ENCODE measurements around the gene KIRREL1. TPM values are rescaled to one million over a fixed set of nuclear protein-coding genes. Genes with fewer than 3 reads are reported as not detected.

The KIRREL1 gene
- total RNA-seq, 1 donor from 2014 or later, result 23.5 TPM

DNA sequence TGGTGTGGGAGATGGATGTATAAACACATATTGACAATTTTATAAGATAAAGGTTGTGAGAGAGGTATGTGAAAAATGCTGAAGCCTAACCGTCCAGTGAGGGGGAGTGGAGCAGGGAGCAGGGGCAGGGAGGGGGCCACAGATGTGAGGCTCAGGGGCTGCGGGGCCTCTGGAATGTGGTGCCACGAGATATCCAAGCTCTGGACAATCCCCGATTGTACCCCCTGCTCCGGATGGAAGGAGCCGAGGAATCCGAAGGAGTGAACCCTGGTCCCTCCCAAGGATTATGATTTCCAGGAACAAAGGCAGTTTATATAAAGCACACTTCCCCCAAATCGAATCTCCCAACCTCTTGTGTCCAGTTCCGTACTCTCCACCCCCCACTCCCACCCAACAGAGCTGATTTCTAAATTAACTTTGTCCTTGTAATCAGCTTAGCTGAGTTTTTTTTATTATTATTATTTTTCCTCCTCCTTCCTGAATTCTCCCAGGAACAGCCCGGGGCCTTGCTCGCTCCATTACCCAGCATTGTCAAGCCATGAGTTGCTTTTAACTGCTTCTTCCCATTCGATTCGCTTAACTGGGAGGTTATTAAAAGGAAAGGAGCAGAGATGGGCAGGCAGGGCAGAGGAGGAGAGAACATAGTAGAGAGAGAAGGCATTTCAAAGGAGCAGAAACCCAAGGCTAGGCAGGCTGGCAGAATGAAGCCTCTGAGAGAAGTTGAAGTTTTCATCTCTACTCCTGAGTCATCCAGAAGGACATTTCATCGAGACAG lies 9.4 kb downstream of the KIRREL1 start:
- Histone ChIP-seq H3K4me1 (ENCODE audit: control insufficient read depth in 3 of 3, insufficient read depth in 3 of 3, low read length in 3 of 3) (peaks cover 27 to 47% (median 42%) of the 10 kb centered on the region in 3 donors), H3K36me3 (ENCODE audit: control insufficient read depth in 3 of 3, insufficient read depth in 3 of 3, low read length in 3 of 3) (no peaks in the 10 kb centered on the region), H3K27me3 (ENCODE audit: control insufficient read depth in 3 of 3, insufficient read depth in 3 of 3, low read length in 3 of 3) (peaks cover 0 to 8% (median 5%) of the 10 kb centered on the region in 3 donors), H3K27ac (ENCODE audit: low read depth, low read length) (peak overlapping the region; percentile 48), H3K9me3 (ENCODE audit: control insufficient read depth in 3 of 3, low read length in 3 of 3) (no peaks in the 10 kb centered on the region), H3K4me3 (ENCODE audit: low read length in 3 of 3) (no peak overlapping the region), H3K9ac (ENCODE audit: low read depth in 1 of 3, low read length in 3 of 3) (no peak overlapping the region)

GRCh38 chr1:158003406-158003800 lies 10.0 kb downstream of the KIRREL1 start:
- Histone ChIP-seq H3K27ac (ENCODE audit: low read depth, low read length) (peak overlapping the region; percentile 48), H3K9me3 (ENCODE audit: control insufficient read depth in 3 of 3, low read length in 3 of 3) (no peaks in the 10 kb centered on the region), H3K27me3 (ENCODE audit: control insufficient read depth in 3 of 3, insufficient read depth in 3 of 3, low read length in 3 of 3) (peaks cover 0 to 8% (median 5%) of the 10 kb centered on the region in 3 donors), H3K4me3 (ENCODE audit: low read length in 3 of 3) (no peak overlapping the region), H3K36me3 (ENCODE audit: control insufficient read depth in 3 of 3, insufficient read depth in 3 of 3, low read length in 3 of 3) (no peaks in the 10 kb centered on the region), H3K4me1 (ENCODE audit: control insufficient read depth in 3 of 3, insufficient read depth in 3 of 3, low read length in 3 of 3) (peaks cover 32 to 50% (median 46%) of the 10 kb centered on the region in 3 donors), H3K9ac (ENCODE audit: low read depth in 1 of 3, low read length in 3 of 3) (no peak overlapping the region)

DNA sequence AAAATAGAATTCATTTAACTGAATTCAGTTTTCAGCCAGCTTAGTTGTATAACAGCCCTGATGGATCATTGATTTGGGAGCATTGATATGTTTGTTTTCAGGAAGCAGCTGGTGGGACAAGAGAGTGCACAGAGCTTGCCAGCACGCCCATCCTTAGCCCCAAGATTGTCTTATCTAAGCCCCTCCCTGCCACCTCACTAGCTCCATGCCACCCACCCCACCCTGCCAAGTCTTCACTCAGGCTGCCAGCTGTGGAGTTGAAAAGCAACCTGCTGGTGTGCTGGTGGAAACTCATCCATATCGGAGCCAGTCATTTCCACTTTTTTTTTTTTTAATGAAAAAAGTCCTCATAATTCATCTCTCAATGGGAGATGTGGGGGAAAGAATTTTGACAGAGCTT lies 11.8 kb downstream of the KIRREL1 start:
- Histone ChIP-seq H3K4me1 (ENCODE audit: control insufficient read depth in 3 of 3, insufficient read depth in 3 of 3, low read length in 3 of 3) (peaks cover 46 to 60% (median 60%) of the 10 kb centered on the region in 3 donors), H3K27ac (ENCODE audit: low read depth, low read length) (no peak overlapping the region), H3K27me3 (ENCODE audit: control insufficient read depth in 3 of 3, insufficient read depth in 3 of 3, low read length in 3 of 3) (peaks cover 0 to 8% (median 5%) of the 10 kb centered on the region in 3 donors), H3K9me3 (ENCODE audit: control insufficient read depth in 3 of 3, low read length in 3 of 3) (no peaks in the 10 kb centered on the region), H3K4me3 (ENCODE audit: low read length in 3 of 3) (no peak overlapping the region), H3K9ac (ENCODE audit: low read depth in 1 of 3, low read length in 3 of 3) (no peak overlapping the region), H3K36me3 (ENCODE audit: control insufficient read depth in 3 of 3, insufficient read depth in 3 of 3, low read length in 3 of 3) (no peaks in the 10 kb centered on the region)

- H3K9ac ChIP-seq (ENCODE audit: low read depth in 1 of 3, low read length in 3 of 3), result peak overlapping the region in 1 of 3 donors; percentile 3
- peaks cover 48 to 66% (median 64%) of the 10 kb centered on the region in 3 donors for H3K4me1 ChIP-seq (ENCODE audit: control insufficient read depth in 3 of 3, insufficient read depth in 3 of 3, low read length in 3 of 3)
Observed at GRCh38 chr1:158007180-158007579, 13.7 kb downstream of the KIRREL1 start.

DNA sequence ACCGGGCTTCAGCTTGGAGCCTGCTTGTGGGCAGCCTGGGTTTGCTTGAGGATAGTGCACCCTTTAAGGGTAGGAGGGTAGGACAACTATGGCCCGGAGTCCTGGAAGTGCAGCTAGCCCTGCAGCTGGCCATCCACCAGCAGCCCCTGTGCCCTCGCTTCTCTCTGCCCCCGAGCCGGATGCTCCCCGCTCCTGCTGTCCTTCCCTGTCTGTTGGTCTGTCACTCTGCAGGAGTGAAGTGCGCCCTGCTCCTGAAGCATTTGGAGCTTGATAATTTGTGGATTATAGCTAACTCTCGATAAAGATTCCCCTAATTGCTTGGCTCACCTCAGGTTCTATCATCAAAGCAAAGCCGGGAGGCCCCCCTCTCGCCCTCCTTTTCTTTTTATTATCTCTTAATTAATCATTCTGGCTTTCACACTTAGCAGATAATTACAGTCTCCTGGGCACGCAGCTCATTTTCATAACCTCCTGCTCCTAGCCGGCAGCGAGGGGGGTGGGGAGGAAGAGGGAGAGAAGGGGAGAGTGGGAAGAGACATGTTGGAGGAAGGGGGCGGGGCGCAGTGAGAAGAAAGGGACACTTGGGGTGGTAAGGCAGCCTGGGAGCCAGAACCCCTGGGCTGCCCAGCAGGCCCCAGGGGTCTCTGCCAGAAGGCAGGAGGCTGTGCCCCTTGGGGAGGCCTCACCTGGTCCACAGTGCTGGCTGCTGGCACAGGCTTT lies 14.4 kb downstream of the KIRREL1 start:
- Histone ChIP-seq H3K9me3 (ENCODE audit: control insufficient read depth in 3 of 3, low read length in 3 of 3) (no peaks in the 10 kb centered on the region), H3K4me1 (ENCODE audit: control insufficient read depth in 3 of 3, insufficient read depth in 3 of 3, low read length in 3 of 3) (peaks cover 48 to 63% (median 61%) of the 10 kb centered on the region in 3 donors), H3K27me3 (ENCODE audit: control insufficient read depth in 3 of 3, insufficient read depth in 3 of 3, low read length in 3 of 3) (peaks cover 0 to 8% (median 5%) of the 10 kb centered on the region in 3 donors), H3K36me3 (ENCODE audit: control insufficient read depth in 3 of 3, insufficient read depth in 3 of 3, low read length in 3 of 3) (no peaks in the 10 kb centered on the region), H3K27ac (ENCODE audit: low read depth, low read length) (peak overlapping the region; percentile 88), H3K4me3 (ENCODE audit: low read length in 3 of 3) (peak overlapping the region in 1 of 3 donors; percentile 22), H3K9ac (ENCODE audit: low read depth in 1 of 3, low read length in 3 of 3) (peak overlapping the region in 2 of 3 donors; percentile 23 to 40)

More at GRCh38 chr1:158007180-158007579, 13.7 kb downstream of the KIRREL1 start:
- Histone ChIP-seq H3K36me3 (ENCODE audit: control insufficient read depth in 3 of 3, insufficient read depth in 3 of 3, low read length in 3 of 3) (no peaks in the 10 kb centered on the region), H3K27me3 (ENCODE audit: control insufficient read depth in 3 of 3, insufficient read depth in 3 of 3, low read length in 3 of 3) (peaks cover 0 to 8% (median 5%) of the 10 kb centered on the region in 3 donors), H3K9me3 (ENCODE audit: control insufficient read depth in 3 of 3, low read length in 3 of 3) (no peaks in the 10 kb centered on the region), H3K4me3 (ENCODE audit: low read length in 3 of 3) (no peak overlapping the region), H3K27ac (ENCODE audit: low read depth, low read length) (peak overlapping the region; percentile 88)

- H3K9ac ChIP-seq (ENCODE audit: low read depth in 1 of 3, low read length in 3 of 3), result peak overlapping the region in 2 of 3 donors; percentile 23 to 40
- H3K27me3 ChIP-seq (ENCODE audit: control insufficient read depth in 3 of 3, insufficient read depth in 3 of 3, low read length in 3 of 3), result peaks cover 0 to 9% (median 5%) of the 10 kb centered on the region in 3 donors
- peak overlapping the region in 1 of 3 donors; percentile 22 for H3K4me3 ChIP-seq (ENCODE audit: low read length in 3 of 3)
- H3K9me3 ChIP-seq (ENCODE audit: control insufficient read depth in 3 of 3, low read length in 3 of 3), result no peaks in the 10 kb centered on the region
- H3K4me1 ChIP-seq (ENCODE audit: control insufficient read depth in 3 of 3, insufficient read depth in 3 of 3, low read length in 3 of 3), result peaks cover 54 to 65% (median 59%) of the 10 kb centered on the region in 3 donors
- peak overlapping the region; percentile 88 for H3K27ac ChIP-seq (ENCODE audit: low read depth, low read length)
- H3K36me3 ChIP-seq (ENCODE audit: control insufficient read depth in 3 of 3, insufficient read depth in 3 of 3, low read length in 3 of 3), result no peaks in the 10 kb centered on the region
Observed at GRCh38 chr1:158008630-158009029, 15.2 kb downstream of the KIRREL1 start.

GRCh38 chr1:158011714-158012113 lies 18.3 kb downstream of the KIRREL1 start:
- Histone ChIP-seq H3K4me1 (ENCODE audit: control insufficient read depth in 3 of 3, insufficient read depth in 3 of 3, low read length in 3 of 3) (peaks cover 54 to 61% (median 61%) of the 10 kb centered on the region in 3 donors), H3K4me3 (ENCODE audit: low read length in 3 of 3) (no peak overlapping the region)

DNA sequence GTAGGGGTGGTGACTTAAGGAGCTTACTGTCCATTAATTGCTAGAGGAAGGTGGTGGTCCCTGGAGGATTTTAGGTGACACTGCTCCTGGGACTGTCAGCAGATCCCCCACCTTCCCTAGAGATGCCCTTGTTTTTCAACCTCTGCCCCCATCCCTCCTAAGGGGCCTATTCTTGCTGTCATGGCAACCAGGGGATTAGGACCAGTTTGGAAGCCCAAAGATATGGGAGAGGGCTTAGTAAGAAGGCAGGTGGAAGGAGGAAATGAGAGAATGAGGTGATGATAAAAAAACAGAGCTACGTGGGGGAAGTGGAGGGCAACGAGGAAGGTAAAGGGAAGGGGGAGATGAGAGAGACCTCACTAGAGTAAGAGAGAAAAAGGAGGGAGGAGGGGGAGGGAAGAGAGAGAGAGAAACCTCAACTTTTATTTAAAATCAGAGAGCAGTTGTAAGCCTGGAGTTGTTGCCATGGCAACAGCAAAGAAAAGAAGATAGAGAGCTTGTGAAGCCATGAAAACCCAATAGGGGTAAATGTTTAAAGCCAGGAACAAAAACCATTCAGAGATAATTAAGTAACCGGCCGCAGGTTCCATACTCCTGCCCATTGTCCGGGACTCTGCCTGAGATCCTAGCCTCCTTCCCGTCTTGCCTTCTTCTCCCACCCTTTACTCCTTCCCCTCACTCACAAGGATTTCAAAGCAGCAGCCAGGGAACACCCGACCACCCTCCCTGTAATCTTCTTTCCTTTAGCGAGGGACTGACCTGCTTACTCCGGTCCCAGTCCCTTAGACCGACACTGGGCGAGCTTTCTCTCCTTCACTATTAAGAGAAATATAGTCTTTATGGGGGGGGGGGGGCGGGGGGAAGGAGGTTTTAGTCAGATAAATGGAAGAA lies 20.6 kb downstream of the KIRREL1 start:
- no peak overlapping the region for H3K4me3 ChIP-seq (ENCODE audit: low read length in 3 of 3)
- H3K27me3 ChIP-seq (ENCODE audit: control insufficient read depth in 3 of 3, insufficient read depth in 3 of 3, low read length in 3 of 3), result peaks cover 0 to 10% (median 3%) of the 10 kb centered on the region in 3 donors
- no peak overlapping the region for H3K9ac ChIP-seq (ENCODE audit: low read depth in 1 of 3, low read length in 3 of 3)
- no peaks in the 10 kb centered on the region for H3K36me3 ChIP-seq (ENCODE audit: control insufficient read depth in 3 of 3, insufficient read depth in 3 of 3, low read length in 3 of 3)
- peaks cover 50 to 55% (median 52%) of the 10 kb centered on the region in 3 donors for H3K4me1 ChIP-seq (ENCODE audit: control insufficient read depth in 3 of 3, insufficient read depth in 3 of 3, low read length in 3 of 3)
- peak overlapping the region; percentile 51 for H3K27ac ChIP-seq (ENCODE audit: low read depth, low read length)
- H3K9me3 ChIP-seq (ENCODE audit: control insufficient read depth in 3 of 3, low read length in 3 of 3), result no peaks in the 10 kb centered on the region

More at GRCh38 chr1:158011714-158012113, 18.3 kb downstream of the KIRREL1 start:
- Histone ChIP-seq H3K9ac (ENCODE audit: low read depth in 1 of 3, low read length in 3 of 3) (peak overlapping the region in 1 of 3 donors; percentile 66), H3K9me3 (ENCODE audit: control insufficient read depth in 3 of 3, low read length in 3 of 3) (no peaks in the 10 kb centered on the region), H3K27me3 (ENCODE audit: control insufficient read depth in 3 of 3, insufficient read depth in 3 of 3, low read length in 3 of 3) (peaks cover 0 to 8% (median 1%) of the 10 kb centered on the region in 3 donors), H3K27ac (ENCODE audit: low read depth, low read length) (peak overlapping the region; percentile 88), H3K36me3 (ENCODE audit: control insufficient read depth in 3 of 3, insufficient read depth in 3 of 3, low read length in 3 of 3) (no peaks in the 10 kb centered on the region)

GRCh38 chr1:158014731-158015320 lies 21.4 kb downstream of the KIRREL1 start:
- Histone ChIP-seq H3K27me3 (ENCODE audit: control insufficient read depth in 3 of 3, insufficient read depth in 3 of 3, low read length in 3 of 3) (peaks cover 0 to 10% (median 3%) of the 10 kb centered on the region in 3 donors), H3K36me3 (ENCODE audit: control insufficient read depth in 3 of 3, insufficient read depth in 3 of 3, low read length in 3 of 3) (no peaks in the 10 kb centered on the region), H3K27ac (ENCODE audit: low read depth, low read length) (no peak overlapping the region), H3K4me1 (ENCODE audit: control insufficient read depth in 3 of 3, insufficient read depth in 3 of 3, low read length in 3 of 3) (peaks cover 47 to 53% (median 52%) of the 10 kb centered on the region in 3 donors), H3K9ac (ENCODE audit: low read depth in 1 of 3, low read length in 3 of 3) (no peak overlapping the region), H3K9me3 (ENCODE audit: control insufficient read depth in 3 of 3, low read length in 3 of 3) (no peaks in the 10 kb centered on the region), H3K4me3 (ENCODE audit: low read length in 3 of 3) (no peak overlapping the region)

All from skeletal muscle tissue (tissue), 4 donors.